Stomach (tissue), 9 donors: ENCODE data around the gene EML5. TPM values are rescaled to one million over a fixed set of nuclear protein-coding genes. Genes with fewer than 3 reads are reported as not detected.
A peak's percentile ranks its signal among the peaks of the same experiment; 100 is the strongest.

ENCODE experiments used
- DNase-seq, 2 donors: peaks; one replicate each; pipeline versions ENCODE4 v3.0.0 to v3.0.0-alpha.2; 2013 to 2019
- H3K27ac ChIP-seq, 5 donors: fragments of 200-600 bp in 4 of 5; sonication (generic) in 4 of 5; one replicate each; pipeline ENCODE4 v1.5.1; 2013 to 2019; ENCODE audit warnings: mild to moderate bottlenecking in 1 of 5, moderate library complexity in 1 of 5
- H3K27me3 ChIP-seq, 3 donors: fragments of 200-600 bp; sonication (generic); one replicate each; pipeline ENCODE4 v1.5.1; 2017 to 2019; ENCODE audit warnings: mixed run types in 1 of 3
- H3K36me3 ChIP-seq, 4 donors: fragments of 200-600 bp; sonication (generic); 1 replicate in 3 of 4; 2 replicates in 1 of 4; pipeline ENCODE4 v1.5.1; 2016 to 2019
- H3K4me1 ChIP-seq, 4 donors: fragments of 200-600 bp; sonication (generic); one replicate each; pipeline ENCODE4 v1.5.1; 2016 to 2019
- H3K4me3 ChIP-seq, 4 donors: fragments of 200-600 bp; sonication (generic) in 3 of 4; one replicate each; pipeline ENCODE4 v1.5.1; 2016 to 2019; ENCODE audit warnings: mild to moderate bottlenecking in 1 of 4
- H3K9me3 ChIP-seq, 4 donors: fragments of 200-600 bp; sonication (generic); one replicate each; pipeline ENCODE4 v1.5.1; 2016 to 2019
- CTCF ChIP-seq, 7 experiments: fragments of 450-650 bp in 4 of 7; fragments of 200-600 bp in 3 of 7; sonication (generic) in 3 of 7; IDR thresholded peaks; one replicate each; pipeline ENCODE4 v1.5.1; 2016 to 2019; ENCODE audit warnings: antibody characterized with exemption in 7 of 7, control low read depth in 2 of 7, mild to moderate bottlenecking in 1 of 7
- EP300 ChIP-seq: sonication (generic); formaldehyde crosslinking; IDR thresholded peaks from one replicate; pipeline ENCODE4 v1.6.1; 2017; ENCODE audit warnings: antibody characterized with exemption
- POLR2A ChIP-seq, 4 donors: fragments of 450-650 bp; IDR thresholded peaks; one replicate each; pipeline ENCODE4 v1.6.1; 2016; ENCODE audit warnings: antibody characterized with exemption in 4 of 4, control low read depth in 2 of 4, mild to moderate bottlenecking in 1 of 4, moderate library complexity in 1 of 4
- POLR2AphosphoS5 ChIP-seq, 3 donors: sonication (generic); formaldehyde crosslinking; IDR thresholded peaks; one replicate each; pipeline ENCODE4 v1.6.1; 2016; ENCODE audit warnings: antibody characterized with exemption in 3 of 3
- WGBS, 5 donors: extraction: QIAGEN DNeasy Blood & Tissue Kit in 3 of 5; methylation state at CpG; one replicate each; pipeline versions ENCODE4 v1.1.5 to v1.1.7; 2013 to 2018; 5-methylcytosine and 5-hydroxymethylcytosine counted together
- intact Hi-C: fragments of 100-400 bp; cut with DNase I; formaldehyde crosslinking; loops from one replicate; pipeline ENCODE4 v1.15.1; 2023; ENCODE audit warnings: low total_unique reads
- polyA plus RNA-seq, 3 donors: library from polyadenylated mRNA; stranded (reverse); fragments of 200-250 nt; gene quantifications; one replicate each; pipeline ENCODE4 v1.2.3, GENCODE V29; 2013
- total RNA-seq, 5 donors: library from RNA; depleted of rRNA; stranded (reverse); fragments of >200 nt; gene quantifications; one replicate each; pipeline versions ENCODE4 v1.1.0 to v1.2.3, GENCODE V29; 2014 to 2016
- donor health status: healthy with polysubstance abuse.
- donor health status: Bipolar disorder and iron deficiency.
- donor health status: healthy.

EML5 gene
- total and polyA plus RNA-seq, 8 donors: 0.19 to 10.3 (median 0.92) TPM; not detected in 1

- no peak for DNase-seq
- WGBS, 5 donors: 92 to 95% (median 93%) methylated on average over 5 of the region's 5 CpGs
- intact Hi-C loops: no loop called here
These were observed 216.5 kb downstream of the EML5 start for GRCh38 chr14:88576222-88576621.

GRCh38 chr14:88572117-88572516, 220.6 kb downstream of the EML5 start:
- no peak for DNase-seq
- Histone ChIP-seq H3K27me3 (no peaks in the 10 kb centered on the region), H3K27ac (no peak overlapping the region), H3K4me1 (no peaks in the 10 kb centered on the region), H3K4me3 (no peak overlapping the region), H3K9me3 (no peaks in the 10 kb centered on the region), H3K36me3 (peaks cover 72 to 97% (median 97%) of the 10 kb centered on the region in 4 donors)
- 92 to 97% (median 96%) methylated on average over 4 of the region's 4 CpGs for WGBS, 5 donors
- intact Hi-C loops: no loop called here
- no peak for TF ChIP-seq EP300
- TF ChIP-seq POLR2AphosphoS5 (IDR thresholded peaks at IDR 0.05): no peak
- TF ChIP-seq POLR2A (IDR thresholded peaks at IDR 0.05): no peak
- TF ChIP-seq CTCF (IDR thresholded peaks at IDR 0.05): no peak

More at GRCh38 chr14:88576222-88576621, 216.5 kb downstream of the EML5 start:
- Histone ChIP-seq H3K4me3 (no peak overlapping the region), H3K4me1 (no peaks in the 10 kb centered on the region), H3K27ac (no peak overlapping the region), H3K36me3 (peaks cover 73 to 100% (median 100%) of the 10 kb centered on the region in 4 donors), H3K27me3 (no peaks in the 10 kb centered on the region), H3K9me3 (no peaks in the 10 kb centered on the region)
- TF ChIP-seq EP300: no peak
- no peak for TF ChIP-seq POLR2A (IDR thresholded peaks at IDR 0.05)
- no peak for TF ChIP-seq POLR2AphosphoS5 (IDR thresholded peaks at IDR 0.05)
- no peak for TF ChIP-seq CTCF (IDR thresholded peaks at IDR 0.05)

GRCh38 chr14:88568196-88568595, 224.6 kb downstream of the EML5 start:
- 67 to 77% (median 72%) methylated on average over 3 of the region's 3 CpGs for WGBS, 5 donors
- no peaks in the 10 kb centered on the region for H3K9me3 ChIP-seq
- H3K27ac ChIP-seq: no peak overlapping the region
- H3K27me3 ChIP-seq: no peaks in the 10 kb centered on the region
- TF ChIP-seq POLR2AphosphoS5 (IDR thresholded peaks at IDR 0.05) (no peak), POLR2A (IDR thresholded peaks at IDR 0.05) (no peak), EP300 (no peak)
- H3K4me1 ChIP-seq: peaks cover 5 to 30% (median 16%) of the 10 kb centered on the region in 4 donors
- DNase-seq: no peak
- H3K4me3 ChIP-seq: no peak overlapping the region
- peaks cover 33 to 58% (median 57%) of the 10 kb centered on the region in 4 donors for H3K36me3 ChIP-seq
- intact Hi-C loops: no loop called here

GRCh38 chr14:88565427-88565826, 227.3 kb downstream of the EML5 start:
- intact Hi-C loops: no loop called here
- H3K4me1 ChIP-seq: peaks cover 9 to 37% (median 21%) of the 10 kb centered on the region in 4 donors
- no peaks in the 10 kb centered on the region for H3K9me3 ChIP-seq
- peaks cover 21 to 31% (median 30%) of the 10 kb centered on the region in 4 donors for H3K36me3 ChIP-seq
- 85 to 90% (median 88%) methylated on average over 5 of the region's 5 CpGs for WGBS, 5 donors
- no peaks in the 10 kb centered on the region for H3K27me3 ChIP-seq
- TF ChIP-seq POLR2A (IDR thresholded peaks at IDR 0.05): no peak
- no peak for TF ChIP-seq CTCF (IDR thresholded peaks at IDR 0.05)
- TF ChIP-seq EP300: no peak
- TF ChIP-seq POLR2AphosphoS5 (IDR thresholded peaks at IDR 0.05): no peak
- no peak for DNase-seq
- H3K4me3 ChIP-seq: no peak overlapping the region
- no peak overlapping the region for H3K27ac ChIP-seq

- Histone ChIP-seq H3K4me3 (peak overlapping the region; percentile 84 to 94 (median 90)), H3K36me3 (peaks cover 13 to 15% (median 14%) of the 10 kb centered on the region in 4 donors), H3K9me3 (no peaks in the 10 kb centered on the region), H3K27me3 (no peaks in the 10 kb centered on the region), H3K4me1 (peaks cover 9 to 37% (median 21%) of the 10 kb centered on the region in 4 donors), H3K27ac (peak overlapping the region in 4 of 5 donors; percentile 89 to 96 (median 92))
- DNase-seq: no peak
- intact Hi-C loops: no loop called here
- TF ChIP-seq EP300: no peak
- TF ChIP-seq CTCF (IDR thresholded peaks at IDR 0.05): no peak
- no peak for TF ChIP-seq POLR2A (IDR thresholded peaks at IDR 0.05)
- WGBS, 5 donors: 12 to 35% (median 17%) methylated on average over 7 of the region's 7 CpGs
These were observed 228.9 kb downstream of the EML5 start for GRCh38 chr14:88563845-88564244.
